B cell (primary cell): ENCODE data around the gene WARS2. TPM values are rescaled to one million over a fixed set of nuclear protein-coding genes. Genes with fewer than 3 reads are reported as not detected.

Source experiments
- ATAC-seq: fragments of 200-7000 bp; cut with Tn5 transposase; one replicate; pipeline ENCODE4 v1.10.0; 2021; ENCODE audit warnings: low read depth, mild to moderate bottlenecking, moderate number of reproducible peaks, moderate library complexity
- CTCF ChIA-PET: fragments of 350-600 bp; sonication (Branson Sonifier 250); formaldehyde crosslinking; loops from one replicate; lab custom pipeline; 2021; ENCODE audit warnings: antibody characterized with exemption, inconsistent platforms; lab: Charles Lee
- POLR2A ChIA-PET: fragments of 350-600 bp; sonication (Branson Sonifier 250); formaldehyde crosslinking; loops from one replicate; lab custom pipeline; 2021; ENCODE audit warnings: antibody characterized with exemption; lab: Charles Lee
- DNase-seq: peaks from one replicate; pipeline ENCODE4 v3.0.0; 2013
- H2AFZ ChIP-seq: 2 replicates; pipeline ENCODE4 v1.6.1; 2012; ENCODE audit warnings: mild to moderate bottlenecking, low read depth, low read length; ENCODE audit not compliant: insufficient read depth, poor library complexity, severe bottlenecking
- H3K27ac ChIP-seq, 2 donors: 1 replicate in 1 of 2; 2 replicates in 1 of 2; pipeline ENCODE4 v1.5.1; 2012 to 2013; ENCODE audit warnings: low read length in 2 of 2, mild to moderate bottlenecking in 2 of 2, moderate library complexity in 1 of 2
- H3K27me3 ChIP-seq, 4 experiments: fragments of 200-600 bp in 1 of 4; sonication (generic) in 1 of 4; replicated peaks in 1 of 4; 1 replicate in 2 of 4; 2 replicates in 2 of 4; pipeline versions ENCODE4 v1.6.1 to v1.7.0; 2013 to 2016; ENCODE audit warnings: low read length in 3 of 4, mild to moderate bottlenecking in 2 of 4, mixed read lengths in 1 of 4, moderate library complexity in 1 of 4; ENCODE audit not compliant: insufficient read depth in 4 of 4, control insufficient read depth in 3 of 4; ENCODE audit errors: control extremely low read depth in 1 of 4
- H3K36me3 ChIP-seq, 2 experiments: replicated peaks in 1 of 2; 1 replicate in 1 of 2; 2 replicates in 1 of 2; pipeline versions ENCODE4 v1.6.1 to v1.7.1; 2013; ENCODE audit warnings: low read length in 1 of 2; ENCODE audit not compliant: insufficient read depth in 2 of 2, control insufficient read depth in 1 of 2; ENCODE audit errors: control extremely low read depth in 1 of 2, extremely low read depth in 1 of 2
- H3K4me1 ChIP-seq, 2 donors: fragments of 200-600 bp in 1 of 2; sonication (generic) in 1 of 2; 1 replicate in 1 of 2; 2 replicates in 1 of 2; pipeline versions ENCODE4 v1.5.1 to v1.6.1; 2013 to 2017; ENCODE audit warnings: low read length in 2 of 2; ENCODE audit not compliant: control insufficient read depth in 2 of 2, insufficient read depth in 2 of 2
- H3K4me2 ChIP-seq: replicated peaks from 2 replicates; pipeline ENCODE3; 2012; ENCODE audit warnings: mild to moderate bottlenecking, low read depth, low read length; ENCODE audit not compliant: poor library complexity, severe bottlenecking
- H3K4me3 ChIP-seq, 5 experiments: fragments of 200-600 bp in 1 of 5; sonication (generic) in 1 of 5; 1 replicate in 3 of 5; 2 replicates in 2 of 5; pipeline versions ENCODE4 v1.5.1 to v1.7.0; 2011 to 2016; ENCODE audit warnings: low read length in 4 of 5, mild to moderate bottlenecking in 4 of 5, low read depth in 2 of 5, control low read depth in 1 of 5, moderate library complexity in 1 of 5; ENCODE audit not compliant: insufficient read depth in 1 of 5; ENCODE audit errors: control extremely low read depth in 1 of 5, extremely low read depth in 1 of 5
- H3K79me2 ChIP-seq: fragments of 200-600 bp; sonication (generic); one replicate; pipeline ENCODE4 v1.6.0; 2016; ENCODE audit warnings: low read length; ENCODE audit not compliant: control insufficient read depth, insufficient read depth
- H3K9ac ChIP-seq: fragments of 200-600 bp; sonication (generic); 2 replicates; pipeline ENCODE4 v1.6.1; 2017; ENCODE audit warnings: mild to moderate bottlenecking, low read length, moderate library complexity
- H3K9me3 ChIP-seq, 3 donors: one replicate each; pipeline versions ENCODE4 v1.6.1 to v1.7.1; 2013; ENCODE audit warnings: low read length in 2 of 3; ENCODE audit not compliant: control insufficient read depth in 2 of 3, insufficient read depth in 1 of 3; ENCODE audit errors: control extremely low read depth in 1 of 3
- H4K20me1 ChIP-seq: 2 replicates; pipeline ENCODE4 v1.6.0; 2012; ENCODE audit warnings: mild to moderate bottlenecking, low read length; ENCODE audit not compliant: insufficient read depth, control insufficient read depth, poor library complexity, severe bottlenecking
- H3K27ac Mint-ChIP-seq: one replicate; pipeline ENCODE4 v1.8.0; 2021; ENCODE audit warnings: mixed read lengths
- H3K27me3 Mint-ChIP-seq: one replicate; pipeline ENCODE4 v1.8.0; 2021; ENCODE audit warnings: mixed read lengths
- H3K4me1 Mint-ChIP-seq: one replicate; pipeline ENCODE4 v1.8.0; 2021; ENCODE audit warnings: mixed read lengths
- H3K4me3 Mint-ChIP-seq: one replicate; pipeline ENCODE4 v1.8.0; 2021; ENCODE audit warnings: mixed read lengths
- H3K9me3 Mint-ChIP-seq: one replicate; pipeline ENCODE4 v1.8.0; 2022; ENCODE audit warnings: mixed read lengths; ENCODE audit not compliant: insufficient read depth
- CTCF ChIP-seq: fragments of 200-600 bp; IDR thresholded peaks from one replicate; pipeline ENCODE4 v1.8.0; 2022; ENCODE audit warnings: antibody characterized with exemption, mild to moderate bottlenecking
- EZH2 ChIP-seq: IDR thresholded peaks from 2 replicates; pipeline ENCODE4 v1.6.1; 2012; ENCODE audit warnings: borderline replicate concordance, low read depth, mild to moderate bottlenecking, moderate library complexity, low read length; ENCODE audit not compliant: insufficient read depth, poor library complexity, severe bottlenecking
- WGBS: methylation state at CpG from one replicate; pipeline ENCODE4 v1.1.5; 2013; ENCODE audit warnings: missing lambda C conversion rate; ENCODE audit not compliant: insufficient coverage; 5-methylcytosine and 5-hydroxymethylcytosine counted together
- intact Hi-C: fragments of 100-400 bp; cut with micrococcal nuclease; formaldehyde crosslinking; loops from one replicate; pipeline ENCODE4 v1.10.0; 2022
- polyA plus RNA-seq: library from polyadenylated mRNA; depleted of rRNA; stranded (reverse); fragments of >200 nt; gene quantifications from 2 replicates; pipeline ENCODE4 v1.2.3, GENCODE V29; 2012
- total RNA-seq, 2 donors: library from RNA; stranded (reverse); fragments of 120-200 nt in 1 of 2; gene quantifications; 1 replicate in 1 of 2; 2 replicates in 1 of 2; pipeline versions ENCODE4 v1.2.3 to v1.2.4, GENCODE V29; 2013 to 2022

Gene WARS2
- total and polyA plus RNA-seq, 2 donors (not counting 1 experiment from before 2014, with no cell fraction given), result 4.2 to 14.3 TPM

- no peak overlapping the region for H3K27ac Mint-ChIP-seq
- H3K4me3 Mint-ChIP-seq, result no peak overlapping the region
- no peak overlapping the region for H3K4me2 ChIP-seq
- WGBS, result 100% methylated on average over 1 of the region's 4 CpGs
- no peak for DNase-seq
- TF ChIP-seq CTCF, result no peak
- no peak for TF ChIP-seq EZH2
- CTCF ChIA-PET, result no interaction called here
- no peak overlapping the region for H3K27ac ChIP-seq
- H3K79me2 ChIP-seq, result peaks cover 11% of the 10 kb centered on the region
- no peak overlapping the region for H3K9ac ChIP-seq
- no peak for ATAC-seq
- H3K4me3 ChIP-seq, result no peak overlapping the region
- intact Hi-C loops, result no loop called here
- H2AFZ ChIP-seq, result no peak overlapping the region
- H3K36me3 ChIP-seq, result peaks cover 0 to 4% of the 10 kb centered on the region in 2 experiments
- no peaks in the 10 kb centered on the region for H3K27me3 Mint-ChIP-seq
- POLR2A ChIA-PET, result no interaction called here
- no peaks in the 10 kb centered on the region for H3K27me3 ChIP-seq
- peaks cover 13% of the 10 kb centered on the region for H3K4me1 Mint-ChIP-seq
- H4K20me1 ChIP-seq, result no peaks in the 10 kb centered on the region
- peaks cover 2 to 7% of the 10 kb centered on the region in 2 donors for H3K4me1 ChIP-seq
- no peaks in the 10 kb centered on the region for H3K9me3 Mint-ChIP-seq
- H3K9me3 ChIP-seq, result no peaks in the 10 kb centered on the region
These were observed 6.0 kb upstream of the WARS2 start for GRCh38 chr1:119146466-119146865.

- H3K27ac ChIP-seq, result no peak overlapping the region
- H3K27me3 ChIP-seq, result no peaks in the 10 kb centered on the region
- H3K9me3 Mint-ChIP-seq, result no peaks in the 10 kb centered on the region
- no peak overlapping the region for H3K4me3 Mint-ChIP-seq
- intact Hi-C loops, result loop anchor here (5.0 kb wide), 1 partner anchor 1538 kb away; the partner anchor contains the start of gene TENT5C
- peaks cover 12 to 13% of the 10 kb centered on the region in 2 donors for H3K4me1 ChIP-seq
- H3K27ac Mint-ChIP-seq, result no peak overlapping the region
- ChIA-PET CTCF (no interaction called here), POLR2A (no interaction called here)
- peaks cover 0 to 4% of the 10 kb centered on the region in 2 experiments for H3K36me3 ChIP-seq
- no peaks in the 10 kb centered on the region for H3K27me3 Mint-ChIP-seq
- peaks cover 17% of the 10 kb centered on the region for H3K4me1 Mint-ChIP-seq
- ATAC-seq, result no peak
- 95% methylated on average over 4 of the region's 6 CpGs for WGBS
- no peaks in the 10 kb centered on the region for H4K20me1 ChIP-seq
- DNase-seq, result no peak
- no peak overlapping the region for H3K9ac ChIP-seq
- H3K79me2 ChIP-seq, result peaks cover 20% of the 10 kb centered on the region
- no peak overlapping the region for H3K4me3 ChIP-seq
- no peak overlapping the region for H3K4me2 ChIP-seq
- TF ChIP-seq EZH2, result no peak
- TF ChIP-seq CTCF, result no peak
- no peaks in the 10 kb centered on the region for H3K9me3 ChIP-seq
- no peak overlapping the region for H2AFZ ChIP-seq
These were observed 4.4 kb upstream of the WARS2 start for GRCh38 chr1:119144813-119145212.
